Measurements from ENCODE around the gene ACSM2A.
"Not testable (repeated sequence)": the region's sequence is repeated elsewhere in the genome, so short reads cannot be mapped to it uniquely, and the experiment has no call there.

Gene ACSM2A, protein sequence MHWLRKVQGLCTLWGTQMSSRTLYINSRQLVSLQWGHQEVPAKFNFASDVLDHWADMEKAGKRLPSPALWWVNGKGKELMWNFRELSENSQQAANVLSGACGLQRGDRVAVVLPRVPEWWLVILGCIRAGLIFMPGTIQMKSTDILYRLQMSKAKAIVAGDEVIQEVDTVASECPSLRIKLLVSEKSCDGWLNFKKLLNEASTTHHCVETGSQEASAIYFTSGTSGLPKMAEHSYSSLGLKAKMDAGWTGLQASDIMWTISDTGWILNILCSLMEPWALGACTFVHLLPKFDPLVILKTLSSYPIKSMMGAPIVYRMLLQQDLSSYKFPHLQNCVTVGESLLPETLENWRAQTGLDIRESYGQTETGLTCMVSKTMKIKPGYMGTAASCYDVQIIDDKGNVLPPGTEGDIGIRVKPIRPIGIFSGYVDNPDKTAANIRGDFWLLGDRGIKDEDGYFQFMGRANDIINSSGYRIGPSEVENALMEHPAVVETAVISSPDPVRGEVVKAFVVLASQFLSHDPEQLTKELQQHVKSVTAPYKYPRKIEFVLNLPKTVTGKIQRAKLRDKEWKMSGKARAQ

DNA sequence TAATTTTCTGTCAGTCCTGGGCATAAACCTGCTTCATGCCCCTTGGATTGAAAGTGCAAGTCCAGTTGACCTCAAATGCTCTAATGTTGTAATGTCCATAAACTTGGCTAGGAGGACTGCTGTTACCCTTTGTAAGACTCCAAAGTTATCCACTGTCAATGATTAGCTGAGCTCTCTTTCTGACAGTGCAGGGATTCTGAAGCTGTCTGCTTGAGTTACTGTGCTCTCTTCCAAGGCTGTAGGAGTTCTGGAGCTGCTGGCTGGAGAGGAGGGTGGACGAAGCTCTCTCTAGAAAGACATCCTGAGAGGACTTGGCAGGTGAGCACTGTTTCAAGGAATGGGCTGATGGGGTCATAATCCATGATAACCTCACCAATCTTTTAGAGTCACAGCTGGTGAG lies at the start of gene ACSM2A:
Gene ACSM2A, plus strand, starts transcription at position 158 of the 400 bp plus-strand sequence. CDS start 8,594 bp downstream, outside the sequence.
- not testable (repeated sequence) for DNase-seq

- no peak for DNase-seq
Observed at GRCh38 chr16:20402651-20403050, 48.7 kb upstream of the ACSM2A start.

DNA sequence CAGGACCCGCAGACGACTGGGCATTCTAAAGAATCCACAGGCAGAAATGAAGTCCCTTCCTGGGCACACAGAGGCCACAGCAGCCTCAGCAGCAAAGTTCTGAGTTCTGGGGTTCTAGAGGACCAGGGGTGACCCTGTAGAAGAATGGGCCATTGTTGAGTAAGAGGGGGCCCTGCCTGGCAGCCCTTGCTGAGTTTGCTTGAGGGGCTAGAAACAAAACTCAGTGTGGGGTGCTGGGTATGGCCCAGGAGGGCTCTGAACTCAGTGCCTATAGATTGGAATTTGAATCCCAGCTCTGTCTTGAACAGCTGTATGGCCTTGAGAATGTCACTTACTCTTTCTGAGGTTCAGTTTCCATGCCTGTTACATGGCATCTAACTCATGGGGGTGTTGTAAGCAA lies 46.7 kb upstream of the ACSM2A start, which contains the start of gene PDILT:
Gene PDILT, minus strand, starts transcription at position 101 of the 400 bp plus-strand sequence. CDS start 5,437 bp downstream, outside the sequence.
- no peak for DNase-seq

DNA sequence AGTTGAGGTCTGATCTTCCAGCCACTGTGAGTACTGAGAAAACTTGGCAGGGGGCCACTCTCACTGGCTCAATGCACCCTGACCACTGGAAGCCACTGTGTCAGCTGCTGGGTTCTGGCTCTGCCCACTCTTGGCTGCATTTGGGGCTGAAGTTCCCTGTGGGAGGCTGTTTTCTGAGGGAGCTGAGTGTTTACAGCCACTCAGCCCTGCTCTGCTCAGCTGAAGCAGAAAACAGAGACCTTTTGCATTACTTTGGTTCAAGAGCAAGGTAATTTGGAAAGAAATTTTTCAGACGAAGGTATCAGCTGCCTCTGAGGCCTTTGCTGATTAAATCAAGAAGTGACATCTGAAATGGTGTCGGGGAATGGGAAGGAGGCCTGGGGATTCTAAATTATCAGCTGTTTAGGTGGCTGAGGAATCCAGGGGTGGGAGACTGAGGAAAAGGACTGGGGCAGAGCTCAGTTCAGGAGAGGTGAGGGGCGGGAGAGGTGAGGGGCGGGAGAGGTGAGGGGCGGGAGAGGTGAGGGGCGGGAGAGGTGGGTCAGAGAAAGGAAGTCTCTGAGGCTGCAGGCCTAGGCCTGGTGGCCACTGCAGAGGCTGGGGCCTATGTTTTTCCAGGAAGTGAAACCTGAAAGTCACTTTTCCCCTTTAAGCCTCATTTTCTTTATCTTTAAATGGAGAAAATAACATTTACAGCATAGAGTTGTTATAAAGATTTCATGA lies 41.8 kb upstream of the ACSM2A start, which contains the start of gene ACSM5:
Gene ACSM5, plus strand, starts transcription at position 137 of the 723 bp plus-strand sequence. CDS start 1,951 bp downstream, outside the sequence.
- no peak for DNase-seq

GRCh38 chr16:20410121-20410723 lies 41.1 kb upstream of the ACSM2A start:
- no peak for DNase-seq

DNA sequence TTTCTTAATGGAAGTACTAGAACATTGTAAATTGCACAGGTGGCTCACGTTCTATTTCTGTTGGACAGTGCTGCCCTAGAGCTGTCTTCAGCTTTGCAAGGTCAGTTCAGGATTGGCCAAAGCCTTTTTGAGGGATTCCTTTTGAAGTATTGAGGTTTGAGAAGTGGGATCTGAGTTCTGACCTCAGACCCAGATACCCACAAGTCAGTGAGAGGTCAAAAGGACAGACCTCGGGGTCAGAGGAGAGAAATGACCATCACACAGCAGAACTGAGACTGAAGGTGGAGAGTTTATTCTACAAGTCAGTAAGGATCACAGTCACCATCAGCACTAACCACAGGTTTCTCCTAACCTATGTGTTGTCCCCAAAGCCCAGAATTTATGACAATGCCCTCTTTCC lies 40.3 kb upstream of the ACSM2A start:
- no peak for DNase-seq

DNA sequence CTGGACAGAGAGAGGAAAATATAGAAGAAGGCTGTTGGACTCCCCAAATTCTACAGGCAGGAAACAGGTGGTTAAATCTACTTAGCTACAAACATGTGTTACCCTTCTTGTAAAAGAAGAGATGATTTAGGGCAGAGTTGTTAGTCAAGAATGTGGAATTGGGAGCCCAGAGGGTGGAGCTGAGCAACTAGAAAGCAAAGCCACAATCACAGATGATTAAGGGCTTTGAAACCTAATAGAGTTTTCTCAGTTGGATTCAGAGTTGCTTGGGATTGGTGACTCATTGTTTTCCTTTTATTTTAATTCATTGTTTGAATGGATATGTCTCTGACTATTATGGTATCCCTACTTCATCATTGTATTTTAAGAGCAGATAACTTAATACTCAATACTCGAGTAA lies 35.8 kb upstream of the ACSM2A start:
- no peak for DNase-seq

GRCh38 chr16:20419093-20419492 lies 32.2 kb upstream of the ACSM2A start:
- not testable (repeated sequence) for DNase-seq

- DNase-seq, result not testable (repeated sequence)
Observed at GRCh38 chr16:20421748-20422147, 29.6 kb upstream of the ACSM2A start.

GRCh38 chr16:20423772-20424128 lies 27.6 kb upstream of the ACSM2A start:
- not testable (repeated sequence) for DNase-seq

GRCh38 chr16:20424129-20424866 lies 27.0 kb upstream of the ACSM2A start:
- no peak for DNase-seq

GRCh38 chr16:20427401-20427797 lies 23.9 kb upstream of the ACSM2A start:
- not testable (repeated sequence) for DNase-seq

GRCh38 chr16:20429499-20429898 lies 21.8 kb upstream of the ACSM2A start:
- DNase-seq, result not testable (repeated sequence)

DNA sequence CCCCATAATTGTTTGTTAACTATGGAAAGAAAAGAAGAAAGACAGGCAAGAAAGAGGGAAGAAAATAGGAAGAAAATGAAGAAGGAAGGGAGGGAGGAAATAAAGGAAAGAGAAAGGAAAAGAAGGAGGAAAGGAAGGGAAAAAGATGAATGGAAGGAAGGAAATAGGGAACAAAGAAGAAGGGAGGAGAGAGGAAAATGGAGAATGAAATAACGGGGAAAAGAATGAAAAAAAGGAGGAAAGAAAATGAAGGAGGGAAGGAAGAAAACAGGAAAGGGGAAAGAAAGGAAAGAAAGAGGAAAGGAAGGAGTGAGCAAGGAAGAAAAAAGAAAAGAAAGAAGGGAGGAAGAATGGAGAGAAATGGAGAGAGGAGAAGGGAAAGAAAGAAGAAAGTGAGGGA lies 20.8 kb upstream of the ACSM2A start:
- not testable (repeated sequence) for DNase-seq

- DNase-seq, result no peak
Observed at GRCh38 chr16:20430948-20431347, 20.4 kb upstream of the ACSM2A start.

- DNase-seq, result not testable (repeated sequence)
Observed at GRCh38 chr16:20438950-20439349, 12.4 kb upstream of the ACSM2A start.

GRCh38 chr16:20439820-20440231 lies 11.5 kb upstream of the ACSM2A start:
- DNase-seq, result not testable (repeated sequence)

DNA sequence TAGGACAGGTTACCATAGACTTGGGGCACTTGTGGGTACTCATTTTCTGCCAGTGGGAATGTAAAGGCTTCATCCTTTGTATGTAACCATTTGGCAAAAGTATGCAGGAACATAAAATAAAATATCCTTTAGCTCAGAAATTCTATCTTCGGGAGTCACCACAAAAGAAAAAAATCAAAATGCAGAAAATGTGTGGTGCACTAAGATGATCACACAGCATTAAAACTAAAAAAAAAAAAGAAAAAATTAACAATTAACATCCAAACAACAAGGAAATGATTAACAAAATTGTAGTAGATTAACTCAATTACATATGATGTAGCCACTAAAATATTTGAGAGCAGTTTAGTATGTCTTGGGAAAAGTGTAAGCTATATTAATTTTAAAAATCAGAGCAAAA lies 10.6 kb upstream of the ACSM2A start:
- not testable (repeated sequence) for DNase-seq

DNA sequence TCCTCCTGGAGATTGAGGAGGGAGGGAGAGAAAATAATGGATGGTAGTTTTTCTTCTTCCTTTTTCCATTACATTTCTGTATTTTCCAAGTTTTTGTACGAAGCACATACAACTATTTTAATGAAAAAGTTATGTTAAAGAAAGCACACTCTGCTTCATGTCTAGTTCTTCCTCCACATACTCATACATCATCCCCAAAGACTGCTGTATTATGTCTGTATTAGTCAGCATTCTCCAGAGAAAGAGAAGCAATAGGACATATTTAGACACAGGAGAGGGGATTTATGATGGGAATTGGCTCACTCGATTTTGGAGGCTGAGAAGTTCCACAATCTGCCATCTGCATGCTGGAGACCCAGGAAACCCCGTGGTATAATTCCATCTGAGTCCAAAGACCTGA lies 10.1 kb upstream of the ACSM2A start:
- DNase-seq, result no peak

DNA sequence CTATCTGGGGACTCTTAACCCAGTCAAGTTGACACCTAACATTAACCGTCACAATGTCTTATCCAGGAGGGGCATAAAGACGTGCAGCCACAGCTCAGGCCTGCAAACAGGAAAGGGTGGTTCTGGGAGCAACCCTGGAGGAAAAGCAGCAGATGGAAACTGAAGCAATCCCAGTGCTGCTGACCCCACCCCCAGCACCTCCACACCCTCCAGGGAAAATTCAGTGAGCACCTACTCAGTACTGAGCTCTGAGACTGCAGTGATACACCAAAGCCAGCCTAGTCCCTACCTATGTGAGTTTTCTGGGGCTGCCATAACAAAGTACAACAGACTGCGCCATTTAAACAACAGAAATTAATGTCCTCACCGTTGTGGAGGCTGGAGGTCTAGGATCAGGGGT lies 9.5 kb upstream of the ACSM2A start:
- DNase-seq, result not testable (repeated sequence)

DNA sequence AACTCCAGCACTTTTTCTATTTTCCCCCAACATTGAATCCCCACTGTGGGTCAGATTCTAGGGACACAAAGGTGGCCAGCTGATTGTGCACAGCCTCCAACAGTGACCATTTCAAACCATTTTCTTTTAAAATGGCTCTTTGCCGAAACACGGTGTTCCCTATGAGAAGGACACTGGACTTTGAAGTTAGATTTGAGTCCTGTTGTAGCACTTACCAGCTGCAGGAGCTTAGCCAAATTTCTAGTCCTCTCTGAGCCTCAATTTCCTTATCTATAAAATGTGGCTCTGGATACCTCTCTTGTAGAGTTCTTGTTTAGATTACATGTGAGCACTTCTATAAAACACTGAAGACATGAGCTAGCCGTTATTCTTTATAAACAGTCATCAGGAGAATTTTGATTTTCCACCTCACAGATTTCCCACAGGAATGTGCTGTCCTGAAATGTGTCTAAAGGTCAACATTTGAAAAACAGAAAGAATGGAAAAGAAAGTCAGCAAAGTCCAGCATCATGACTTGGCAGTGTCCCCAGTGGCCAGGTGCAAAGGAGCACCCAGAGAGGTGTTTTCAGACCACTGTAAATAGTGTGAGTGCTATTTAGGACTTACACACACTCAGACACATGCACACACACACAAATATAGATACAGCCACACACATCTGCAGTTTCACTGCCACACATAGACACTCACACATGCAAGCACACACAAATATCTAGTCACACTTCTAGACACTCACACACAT lies 4.5 kb upstream of the ACSM2A start:
- not testable (repeated sequence) for DNase-seq
